Left renal cortex interstitium (tissue), 4 donors: Measurements from ENCODE around the gene MMP26. TPM values are rescaled to one million over a fixed set of nuclear protein-coding genes. Genes with fewer than 3 reads are reported as not detected.
A peak's percentile ranks its signal among the peaks of the same experiment; 100 is the strongest.

Experiments
- DNase-seq, 4 donors: peaks; one replicate each; pipeline ENCODE4 v3.0.0-alpha.2; 2013; ENCODE audit warnings: low read depth in 4 of 4, low spot score in 2 of 4, missing footprints in 1 of 4
- polyA plus RNA-seq, 4 donors: library from polyadenylated mRNA; unstranded; fragments of 120-200 nt; gene quantifications; one replicate each; pipeline ENCODE4 v1.2.1, GENCODE V29; 2013; ENCODE audit not compliant: insufficient read length in 4 of 4

MMP26 gene
- under 1 TPM in 3 of 4 donors, not detected in 1; 0.25 to 0.65 (median 0.43) TPM for polyA plus RNA-seq

GRCh38 chr11:4704054-4704789 is at the start of gene MMP26:
Gene MMP26, plus strand, starts transcription at chr11:4704784.
- DNase-seq, result peak in 3 of 4 donors; percentile 53 to 79 (median 58)

GRCh38 chr11:4658629-4659445 is 45.7 kb upstream of the MMP26 start:
- DNase-seq, result no peak

DNA sequence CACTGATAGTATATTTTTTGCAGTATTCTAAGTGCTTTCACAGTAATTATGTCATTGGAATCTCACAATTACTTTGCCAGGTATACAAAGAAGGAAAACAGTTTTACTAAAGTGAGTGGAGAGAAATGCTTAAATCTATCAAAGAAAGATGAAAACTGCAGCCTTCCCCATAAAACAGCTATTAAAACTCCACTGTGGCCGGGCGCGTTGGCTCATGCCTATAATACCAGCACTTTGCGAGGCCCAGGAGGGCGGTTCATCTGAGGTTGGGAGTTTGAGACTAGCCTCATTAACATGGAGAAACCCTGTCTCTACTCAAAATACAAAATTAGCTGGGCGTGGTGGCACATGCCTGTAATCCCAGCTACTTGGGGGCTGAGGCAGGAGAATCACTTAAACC is 41.7 kb upstream of the MMP26 start:
- DNase-seq, result no peak

DNA sequence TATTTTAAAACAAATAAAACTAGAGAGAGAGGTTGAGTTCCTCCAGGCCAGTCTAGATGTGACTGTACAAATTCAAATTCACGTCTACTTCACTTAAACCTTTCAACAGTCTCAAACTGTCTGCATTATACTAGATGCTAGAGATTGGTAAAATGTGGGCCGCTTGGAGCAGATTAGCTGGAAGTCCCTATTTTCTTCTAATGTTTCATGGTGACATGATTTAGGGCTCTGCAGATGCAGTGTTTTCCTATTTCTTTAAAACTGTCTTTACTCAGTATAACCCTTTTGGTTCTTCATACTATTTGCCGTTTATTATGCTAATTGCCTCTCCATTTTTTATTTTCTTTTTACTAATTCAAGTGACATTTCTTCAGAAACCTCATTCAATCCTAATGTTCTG is 40.4 kb upstream of the MMP26 start:
- DNase-seq, result no peak

DNA sequence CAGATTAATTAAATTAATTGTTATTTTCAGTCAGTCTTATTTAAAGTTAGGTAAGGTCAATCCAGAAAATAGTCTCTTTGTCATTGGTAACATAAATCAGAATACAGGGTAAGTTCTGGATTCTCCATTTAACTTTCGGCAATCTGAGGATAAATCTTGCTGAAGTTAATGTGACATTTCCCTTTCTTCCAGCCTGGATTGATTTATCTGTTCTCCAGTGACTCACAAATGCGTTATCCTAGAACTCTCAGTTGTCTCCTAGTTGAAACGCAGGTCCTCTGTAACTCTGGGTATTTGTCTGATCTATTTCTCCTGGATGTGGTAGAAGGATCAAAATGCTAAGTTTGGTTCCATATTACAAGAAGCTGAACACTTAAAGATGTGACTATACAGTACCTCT is 39.8 kb upstream of the MMP26 start:
- no peak for DNase-seq

- no peak for DNase-seq
Measured at GRCh38 chr11:4665424-4665823, 39.2 kb upstream of the MMP26 start.

DNA sequence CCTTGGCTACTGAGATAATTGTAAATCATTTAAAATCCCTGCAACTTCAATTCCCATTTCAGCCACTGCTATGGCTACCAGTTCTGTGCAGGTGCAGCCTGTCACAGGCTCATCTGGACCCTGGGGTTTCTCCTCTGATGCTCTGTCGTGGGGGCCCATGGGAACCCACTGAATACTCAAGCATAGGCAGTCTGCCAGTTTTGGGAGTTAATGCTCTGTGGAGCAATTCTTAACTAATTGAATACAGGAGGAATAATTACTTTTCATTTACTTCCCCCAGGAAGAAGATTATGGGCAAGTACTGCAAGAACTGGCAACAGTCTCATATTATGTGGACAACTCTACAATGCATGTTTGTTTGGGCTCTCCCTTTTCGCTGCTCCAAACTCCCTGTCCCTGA is 32.8 kb upstream of the MMP26 start:
- DNase-seq, result no peak

DNA sequence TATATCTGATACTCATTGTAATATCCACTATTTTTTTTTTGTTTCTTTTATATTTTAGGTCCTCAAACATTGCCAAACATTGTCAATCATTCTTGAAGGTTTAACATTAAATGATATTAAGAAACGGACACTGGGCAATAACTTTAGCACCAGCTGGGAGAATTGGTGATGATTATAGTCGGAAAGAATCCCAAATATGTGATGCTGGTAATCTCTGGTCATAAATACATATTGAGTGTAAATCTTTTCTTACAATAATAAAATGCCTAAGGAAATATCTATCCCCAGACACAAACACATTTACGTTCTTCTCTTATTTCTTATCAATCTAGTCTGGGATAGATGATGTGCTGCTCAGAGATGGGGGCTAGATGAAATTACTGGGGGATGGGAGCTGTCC is 32.1 kb upstream of the MMP26 start:
- DNase-seq, result no peak

DNA sequence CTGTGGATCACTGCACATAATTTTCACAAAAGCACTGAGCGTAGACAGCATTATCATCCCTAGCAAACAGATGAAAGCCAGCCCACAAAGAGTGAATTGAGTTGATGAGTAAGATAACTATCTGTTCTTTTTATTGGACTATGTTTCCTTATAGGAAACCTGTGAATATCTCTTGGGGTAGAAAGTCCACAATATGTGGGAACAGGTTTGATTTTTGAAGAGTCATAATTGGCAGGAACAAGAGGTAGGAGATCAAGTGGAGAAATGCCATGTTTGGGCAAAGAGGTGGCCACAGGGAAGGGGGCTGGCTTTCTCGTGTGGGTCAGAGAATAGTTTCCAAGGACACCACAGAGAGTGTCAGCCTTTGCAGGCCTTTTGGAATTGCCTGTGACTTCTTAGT is 30.8 kb upstream of the MMP26 start:
- no peak for DNase-seq

GRCh38 chr11:4677948-4678347 is 26.6 kb upstream of the MMP26 start:
- DNase-seq, result peak in 1 of 4 donors; percentile 44

DNA sequence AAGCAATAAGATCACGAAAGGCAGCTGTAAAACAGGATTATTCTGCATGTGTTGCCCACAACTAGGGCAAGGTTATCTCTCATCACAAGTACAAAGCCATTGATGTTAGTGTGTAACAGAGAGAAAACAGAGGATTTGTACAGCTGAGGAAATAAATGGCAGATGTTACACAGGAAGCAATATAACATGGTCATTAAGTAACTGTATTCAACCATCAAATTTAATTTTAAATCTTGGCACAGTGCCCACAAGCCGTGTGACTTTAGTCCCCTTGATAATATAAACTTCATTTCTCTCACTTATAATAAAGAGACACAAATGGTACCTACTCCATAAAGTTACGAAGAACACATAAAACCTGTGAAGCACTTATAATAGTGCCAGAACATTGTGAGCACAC is 24.2 kb upstream of the MMP26 start:
- DNase-seq, result no peak

- DNase-seq, result no peak
Measured at GRCh38 chr11:4682623-4683419, 21.8 kb upstream of the MMP26 start.

- DNase-seq, result no peak
Measured at GRCh38 chr11:4684631-4685285, 19.8 kb upstream of the MMP26 start.

DNA sequence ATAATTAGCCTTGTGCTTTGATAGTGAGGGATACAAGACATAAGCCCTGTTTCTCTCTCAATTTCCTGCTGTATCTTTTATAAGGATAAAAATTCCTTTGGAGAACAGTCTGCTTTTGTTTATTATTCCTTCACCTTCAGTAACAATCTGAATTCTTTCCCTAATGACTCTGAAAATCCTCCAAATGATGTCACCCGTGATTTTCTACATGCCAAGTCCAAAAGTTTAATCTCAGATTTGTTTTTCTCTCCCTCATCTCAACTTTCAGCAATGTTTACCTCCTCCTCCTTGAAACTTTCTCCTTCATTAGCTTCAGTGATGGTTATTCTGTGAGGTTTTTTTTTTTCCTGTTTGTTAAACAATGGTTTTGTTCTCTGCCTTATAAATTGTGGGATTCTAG is 9.1 kb upstream of the MMP26 start:
- no peak for DNase-seq

- no peak for DNase-seq
Measured at GRCh38 chr11:4697585-4697984, 7.0 kb upstream of the MMP26 start, which contains the start of gene OR51E2. Gene OR51E2, minus strand, starts transcription at chr11:4697853. Its CDS starts 15,142 bp downstream, at chr11:4682711.

- DNase-seq, result no peak
Measured at GRCh38 chr11:4699697-4700435, 4.7 kb upstream of the MMP26 start.

DNA sequence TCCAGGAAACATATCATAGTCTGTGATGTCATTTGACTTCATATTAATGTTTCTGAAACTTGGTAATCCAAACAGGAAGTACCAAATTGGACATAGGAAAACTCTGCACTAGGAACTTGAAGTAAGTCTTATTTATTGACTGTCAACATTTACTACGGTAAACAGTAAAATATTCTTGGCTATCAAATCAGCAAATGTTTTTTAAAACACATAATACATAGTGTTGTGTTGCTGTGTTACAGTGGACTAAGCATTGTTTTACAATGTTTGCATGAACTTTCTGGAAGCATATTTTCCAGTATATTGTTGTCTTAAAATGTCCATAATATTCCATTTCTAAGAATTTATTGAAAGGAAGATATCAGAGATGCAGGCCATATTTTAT is 4.2 kb upstream of the MMP26 start:
- DNase-seq, result no peak

DNA sequence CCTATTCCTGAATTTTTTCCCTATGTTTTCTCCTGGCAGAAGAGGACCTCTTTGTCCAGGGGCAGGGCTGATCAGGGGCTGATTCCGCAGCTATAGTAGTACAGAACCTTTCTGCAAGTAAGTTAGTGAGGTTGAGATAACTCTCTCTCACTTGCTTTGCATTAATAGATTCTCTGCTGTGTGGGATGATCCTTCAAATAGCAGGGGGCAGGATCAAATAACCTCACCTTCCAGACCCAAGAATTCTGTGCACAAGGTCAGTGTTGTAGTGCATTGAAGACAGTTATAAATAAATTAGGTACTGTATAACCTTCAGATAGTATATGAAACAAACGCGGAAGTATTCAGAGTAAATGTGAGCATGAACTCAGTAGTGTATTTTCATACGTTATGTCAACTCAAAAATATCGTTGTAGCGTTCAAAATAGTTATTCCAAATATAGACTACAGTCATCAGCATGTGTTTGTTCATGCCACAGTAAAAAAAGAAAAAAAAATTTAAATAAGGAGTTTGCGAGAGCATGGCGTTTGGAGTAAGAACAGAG is 278 bp downstream of the MMP26 start:
- DNase-seq, result no peak

GRCh38 chr11:4713241-4713640 is 8.7 kb downstream of the MMP26 start:
- DNase-seq, result peak in 1 of 4 donors; percentile 12

DNA sequence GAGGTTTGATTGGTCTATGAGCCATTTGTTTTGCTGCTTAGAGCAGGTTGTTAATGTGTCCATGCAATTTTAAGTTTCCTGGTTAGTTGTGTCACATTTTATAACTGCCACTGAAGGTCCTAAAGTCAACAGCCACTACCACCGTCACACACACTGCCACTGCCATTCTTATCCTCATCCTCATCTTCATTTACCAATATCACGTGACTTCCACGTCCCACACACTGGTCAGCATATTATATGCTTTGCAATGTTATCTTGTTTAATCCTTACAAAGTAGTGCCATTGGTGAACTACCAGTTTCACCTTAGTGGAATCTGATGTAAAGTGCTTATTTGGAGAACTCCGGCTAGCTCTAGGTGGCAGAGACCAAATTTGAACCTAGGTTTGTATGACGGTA is 9.7 kb downstream of the MMP26 start:
- no peak for DNase-seq
